Spleen (tissue), 11 donors: ENCODE results near the gene FURIN. TPM values are rescaled to one million over a fixed set of nuclear protein-coding genes. Genes with fewer than 3 reads are reported as not detected.

ENCODE experiments used
- DNase-seq: peaks from one replicate; pipeline ENCODE4 v3.0.0-alpha.2; 2020
- H3K27ac ChIP-seq, 8 donors: fragments of 200-600 bp; sonication (generic) in 7 of 8; 1 replicate in 4 of 8; 2 replicates in 4 of 8; pipeline versions ENCODE4 v1.5.0 to v1.8.0; 2016 to 2021; ENCODE audit warnings: inconsistent platforms in 4 of 8, mild to moderate bottlenecking in 4 of 8, moderate library complexity in 1 of 8
- H3K27me3 ChIP-seq, 7 donors: fragments of 200-600 bp; sonication (generic) in 6 of 7; replicated peaks in 1 of 7; 1 replicate in 4 of 7; 2 replicates in 3 of 7; pipeline versions ENCODE4 v1.5.0 to v1.8.0; 2016 to 2021; ENCODE audit warnings: inconsistent platforms in 3 of 7, mild to moderate bottlenecking in 1 of 7
- H3K36me3 ChIP-seq, 6 donors: fragments of 200-600 bp; sonication (generic) in 5 of 6; 1 replicate in 4 of 6; 2 replicates in 2 of 6; pipeline versions ENCODE4 v1.5.0 to v1.8.0; 2016 to 2021; ENCODE audit warnings: inconsistent platforms in 2 of 6
- H3K4me1 ChIP-seq, 6 donors: fragments of 200-600 bp; sonication (generic) in 5 of 6; 1 replicate in 3 of 6; 2 replicates in 3 of 6; pipeline versions ENCODE4 v1.5.0 to v1.8.0; 2016 to 2021; ENCODE audit warnings: inconsistent platforms in 3 of 6
- H3K4me3 ChIP-seq, 8 donors: fragments of 200-600 bp; sonication (generic) in 7 of 8; 1 replicate in 4 of 8; 2 replicates in 4 of 8; pipeline versions ENCODE4 v1.5.0 to v1.8.0; 2016 to 2021; ENCODE audit warnings: inconsistent platforms in 4 of 8, mild to moderate bottlenecking in 4 of 8, moderate library complexity in 2 of 8
- H3K9me3 ChIP-seq, 8 donors: fragments of 200-600 bp; sonication (generic) in 7 of 8; 1 replicate in 4 of 8; 2 replicates in 4 of 8; pipeline versions ENCODE4 v1.5.0 to v1.8.0; 2016 to 2021; ENCODE audit warnings: inconsistent platforms in 4 of 8
- CTCF ChIP-seq, 11 experiments: fragments of 200-600 bp in 7 of 11; fragments of 450-650 bp in 4 of 11; sonication (generic) in 4 of 11; IDR thresholded peaks in 8 of 11; conservative IDR thresholded peaks in 3 of 11; 1 replicate in 7 of 11; 2 replicates in 4 of 11; pipeline versions ENCODE4 v1.4.0 to v1.8.0; 2016 to 2021; ENCODE audit warnings: antibody characterized with exemption in 11 of 11, inconsistent platforms in 4 of 11, mild to moderate bottlenecking in 1 of 11
- POLR2A ChIP-seq, 3 donors: fragments of 450-650 bp; IDR thresholded peaks; one replicate each; pipeline ENCODE4 v1.5.1; 2017; ENCODE audit warnings: antibody characterized with exemption in 3 of 3, mild to moderate bottlenecking in 1 of 3
- POLR2AphosphoS5 ChIP-seq, 3 donors: sonication (generic); formaldehyde crosslinking; IDR thresholded peaks; one replicate each; pipeline ENCODE4 v1.5.1; 2017; ENCODE audit warnings: antibody characterized with exemption in 3 of 3
- WGBS, 5 donors: extraction: QIAGEN DNeasy Blood & Tissue Kit in 3 of 5; methylation state at CpG; one replicate each; pipeline versions ENCODE4 v1.1.5 to v1.1.7; 2013 to 2018; 5-methylcytosine and 5-hydroxymethylcytosine counted together
- intact Hi-C: fragments of 100-400 bp; cut with DNase I; formaldehyde crosslinking; loops from one replicate; pipeline ENCODE4 v1.15.0; 2023; ENCODE audit warnings: low total_unique reads
- polyA plus RNA-seq, 3 donors: library from polyadenylated mRNA; stranded (reverse); fragments of 200-250 nt; gene quantifications; one replicate each; pipeline ENCODE4 v1.2.1, GENCODE V29; 2013
- total RNA-seq, 7 donors: library from RNA; depleted of rRNA in 3 of 7; stranded (reverse); fragments of >200 nt in 3 of 7; fragmentation: NEBNext Ultra II Directional in 4 of 7; extraction: Animal tissue kit (Norgen Biotek cat#: 25700) in 4 of 7; gene quantifications; one replicate each; pipeline versions ENCODE4 v1.1.0 to v1.2.1, GENCODE V29; 2016 to 2021
- donor health status: healthy with polysubstance abuse.
- donor health status: DM: no; HTN: no; CAD: no; lungs with moderate emphysema.
- donor health status: DM: no; HTN: no; CAD: no.
- donor health status: Bipolar disorder and iron deficiency.
- donor health status: healthy.
- donor health status: DM: no; HTN: no; CAD: no.
- donor health status: DM: yes; HTN: yes; CAD: no.

The FURIN gene
- total and polyA plus RNA-seq, 10 donors: 10.0 to 139 (median 79.0) TPM

GRCh38 chr15:90881978-90882721 lies 13.8 kb downstream of the FURIN start:
- Histone ChIP-seq H3K9me3 (no peaks in the 10 kb centered on the region), H3K36me3 (peaks cover 8 to 74% (median 59%) of the 10 kb centered on the region in 6 donors), H3K4me1 (peaks cover 16 to 50% (median 46%) of the 10 kb centered on the region in 6 donors), H3K27ac (peak overlapping the region in 6 of 8 donors; percentile 13 to 98 (median 97)), H3K27me3 (peaks cover 0 to 7% (median 0%) of the 10 kb centered on the region in 7 donors), H3K4me3 (no peak overlapping the region)
- DNase-seq: peak; percentile 80
- WGBS, 5 donors: 82 to 94% (median 89%) methylated on average over 11 to 19 of the region's 19 CpGs
- intact Hi-C loops: loop anchor here (10.0 kb wide), 1 partner anchor 47 kb away; no protein-coding TSS in a partner anchor
- TF ChIP-seq POLR2A (IDR thresholded peaks at IDR 0.05): no peak
- peak; percentile 57 to 81 (median 60) for TF ChIP-seq POLR2AphosphoS5 (IDR thresholded peaks at IDR 0.05)

GRCh38 chr15:90882781-90883525 lies 14.6 kb downstream of the FURIN start:
- 65 to 82% (median 72%) methylated on average over 12 to 13 of the region's 13 CpGs for WGBS, 5 donors
- TF ChIP-seq POLR2AphosphoS5 (IDR thresholded peaks at IDR 0.05) (peak in 1 of 3 donors; percentile 33), POLR2A (IDR thresholded peaks at IDR 0.05) (no peak)
- peaks cover 8 to 74% (median 54%) of the 10 kb centered on the region in 6 donors for H3K36me3 ChIP-seq
- H3K4me1 ChIP-seq: peaks cover 20 to 58% (median 53%) of the 10 kb centered on the region in 6 donors
- no peaks in the 10 kb centered on the region for H3K9me3 ChIP-seq
- peak; percentile 73 for DNase-seq
- peak overlapping the region in 1 of 8 donors; percentile 80 for H3K4me3 ChIP-seq
- H3K27ac ChIP-seq: peak overlapping the region; percentile 64 to 98 (median 96)
- peaks cover 0 to 7% (median 0%) of the 10 kb centered on the region in 7 donors for H3K27me3 ChIP-seq
- intact Hi-C loops: loop anchor here (10.0 kb wide), 1 partner anchor 48 kb away; no protein-coding TSS in a partner anchor

GRCh38 chr15:90883526-90883975 lies 15.2 kb downstream of the FURIN start:
- Histone ChIP-seq H3K27me3 (peaks cover 0 to 7% (median 0%) of the 10 kb centered on the region in 7 donors), H3K4me1 (peaks cover 24 to 64% (median 56%) of the 10 kb centered on the region in 6 donors), H3K4me3 (peak overlapping the region in 7 of 8 donors; percentile 54 to 80 (median 63)), H3K27ac (peak overlapping the region; percentile 64 to 98 (median 96)), H3K36me3 (peaks cover 8 to 74% (median 49%) of the 10 kb centered on the region in 6 donors), H3K9me3 (no peaks in the 10 kb centered on the region)
- WGBS, 5 donors: 44 to 69% (median 50%) methylated on average over 6 to 7 of the region's 7 CpGs
- TF ChIP-seq POLR2A (IDR thresholded peaks at IDR 0.05) (no peak), CTCF (IDR thresholded peaks at IDR 0.05 in 8 of 11, conservative IDR thresholded peaks at IDR 0.05 in 3 of 11) (no peak), POLR2AphosphoS5 (IDR thresholded peaks at IDR 0.05) (peak in 1 of 3 donors; percentile 6)
- no peak for DNase-seq
- intact Hi-C loops: loop anchor here (10.0 kb wide), 1 partner anchor 49 kb away; no protein-coding TSS in a partner anchor

- Histone ChIP-seq H3K27ac (peak within 1 kb of the TSS; percentile 64 to 98 (median 96)), H3K36me3 (peaks cover 6 to 74% (median 48%) of the 10 kb centered on the region in 6 donors), H3K4me1 (peaks cover 27 to 70% (median 61%) of the 10 kb centered on the region in 6 donors), H3K9me3 (no peaks in the 10 kb centered on the region), H3K4me3 (peak within 1 kb of the TSS; percentile 38 to 80 (median 60)), H3K27me3 (peaks cover 0 to 7% (median 0%) of the 10 kb centered on the region in 7 donors)
- 2 to 8% (median 6%) methylated on average over 28 to 58 of the region's 58 CpGs for WGBS, 5 donors
- peak; percentile 96 for DNase-seq
- TF ChIP-seq POLR2AphosphoS5 (IDR thresholded peaks at IDR 0.05) (peak; percentile 85 to 92 (median 92)), CTCF (IDR thresholded peaks at IDR 0.05 in 8 of 11, conservative IDR thresholded peaks at IDR 0.05 in 3 of 11) (peak in 1 of 11 experiments; percentile 19), POLR2A (IDR thresholded peaks at IDR 0.05) (peak in 2 of 3 donors; percentile 75 to 85)
- intact Hi-C loops: loop anchor here (10.0 kb wide), 1 partner anchor 49 kb away; no protein-coding TSS in a partner anchor
Measured at GRCh38 chr15:90883976-90884718, 15.8 kb downstream of the FURIN start, which contains the start of gene FES. FES (plus strand) TSS chr15:90884504; CDS start chr15:90885046, 542 bp downstream.
